ENCODE measurements around the gene CELF2. TPM values are rescaled to one million over a fixed set of nuclear protein-coding genes. Genes with fewer than 3 reads are reported as not detected.

CELF2 gene
- polyA plus RNA-seq, 1 donor from 2014 or later = 55.5 TPM

DNA sequence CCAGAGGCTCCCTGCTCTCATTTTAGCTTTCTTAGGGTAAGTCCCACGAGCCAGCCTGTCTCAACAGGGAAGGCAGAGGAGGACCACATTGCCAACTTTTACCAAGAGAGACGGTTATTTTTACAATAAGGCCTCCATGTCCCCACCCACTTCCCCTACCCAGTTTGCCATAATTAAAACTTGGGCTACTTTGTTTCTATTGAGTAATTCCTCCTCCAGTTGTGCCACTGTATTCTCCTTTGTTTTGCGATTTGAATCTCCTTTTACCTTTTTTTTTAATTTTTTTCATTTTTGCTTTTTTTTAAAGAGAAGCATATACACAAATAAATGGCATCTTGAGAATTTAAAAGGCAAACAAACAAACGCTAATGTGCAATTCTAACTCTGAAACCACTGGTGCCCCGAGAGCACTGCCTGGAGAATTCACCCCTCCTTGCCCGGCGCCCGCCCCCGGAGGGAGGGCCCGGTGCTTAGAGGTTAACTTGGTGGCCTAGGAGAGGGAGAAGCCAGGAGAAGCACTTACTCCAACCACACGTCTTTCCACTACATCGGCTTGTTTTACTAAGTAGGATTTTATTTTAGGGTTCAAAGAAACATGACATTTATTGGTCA lies 311.5 kb downstream of the CELF2 start:
- Histone ChIP-seq H3K27ac (ENCODE audit: low read length) (no peak overlapping the region), H3K36me3 (ENCODE audit: insufficient read depth, low read length) (peaks cover 11% of the 10 kb centered on the region), H4K20me1 (ENCODE audit: insufficient read depth) (no peaks in the 10 kb centered on the region), H2AFZ (ENCODE audit: low read depth, low read length) (no peak overlapping the region), H3K9me3 (ENCODE audit: low read length) (no peaks in the 10 kb centered on the region), H3K4me3 (ENCODE audit: low read length) (no peak overlapping the region), H3K9ac (ENCODE audit: low read length) (no peak overlapping the region), H3K9me2 (ENCODE audit: insufficient read depth, low read length) (no peaks in the 10 kb centered on the region), H3K4me2 (ENCODE audit: low read length) (no peak overlapping the region), H3K27me3 (ENCODE audit: insufficient read depth, low read depth, low read length) (no peaks in the 10 kb centered on the region), H3K79me2 (replicated peaks; ENCODE audit: insufficient read depth, low read length) (no peaks in the 10 kb centered on the region), H3F3A (ENCODE audit: insufficient read depth, low read length, poor library complexity, severe bottlenecking) (no peaks in the 10 kb centered on the region)
- no peak for TF ChIP-seq POLR2AphosphoS5 (IDR thresholded peaks at IDR 0.05)
- no peak for TF ChIP-seq EP300 (conservative IDR thresholded peaks at IDR 0.05; ENCODE audit: poor library complexity, severe bottlenecking)
- no peak for TF ChIP-seq EZH2 (IDR thresholded peaks at IDR 0.05; ENCODE audit: borderline replicate concordance, insufficient read depth, low read length, poor library complexity, severe bottlenecking)
- TF ChIP-seq RAD21 (conservative IDR thresholded peaks at IDR 0.05) = no peak
- TF ChIP-seq MXI1 (conservative IDR thresholded peaks at IDR 0.05; ENCODE audit: poor library complexity, severe bottlenecking) = no peak
- TF ChIP-seq, protein P1, sequence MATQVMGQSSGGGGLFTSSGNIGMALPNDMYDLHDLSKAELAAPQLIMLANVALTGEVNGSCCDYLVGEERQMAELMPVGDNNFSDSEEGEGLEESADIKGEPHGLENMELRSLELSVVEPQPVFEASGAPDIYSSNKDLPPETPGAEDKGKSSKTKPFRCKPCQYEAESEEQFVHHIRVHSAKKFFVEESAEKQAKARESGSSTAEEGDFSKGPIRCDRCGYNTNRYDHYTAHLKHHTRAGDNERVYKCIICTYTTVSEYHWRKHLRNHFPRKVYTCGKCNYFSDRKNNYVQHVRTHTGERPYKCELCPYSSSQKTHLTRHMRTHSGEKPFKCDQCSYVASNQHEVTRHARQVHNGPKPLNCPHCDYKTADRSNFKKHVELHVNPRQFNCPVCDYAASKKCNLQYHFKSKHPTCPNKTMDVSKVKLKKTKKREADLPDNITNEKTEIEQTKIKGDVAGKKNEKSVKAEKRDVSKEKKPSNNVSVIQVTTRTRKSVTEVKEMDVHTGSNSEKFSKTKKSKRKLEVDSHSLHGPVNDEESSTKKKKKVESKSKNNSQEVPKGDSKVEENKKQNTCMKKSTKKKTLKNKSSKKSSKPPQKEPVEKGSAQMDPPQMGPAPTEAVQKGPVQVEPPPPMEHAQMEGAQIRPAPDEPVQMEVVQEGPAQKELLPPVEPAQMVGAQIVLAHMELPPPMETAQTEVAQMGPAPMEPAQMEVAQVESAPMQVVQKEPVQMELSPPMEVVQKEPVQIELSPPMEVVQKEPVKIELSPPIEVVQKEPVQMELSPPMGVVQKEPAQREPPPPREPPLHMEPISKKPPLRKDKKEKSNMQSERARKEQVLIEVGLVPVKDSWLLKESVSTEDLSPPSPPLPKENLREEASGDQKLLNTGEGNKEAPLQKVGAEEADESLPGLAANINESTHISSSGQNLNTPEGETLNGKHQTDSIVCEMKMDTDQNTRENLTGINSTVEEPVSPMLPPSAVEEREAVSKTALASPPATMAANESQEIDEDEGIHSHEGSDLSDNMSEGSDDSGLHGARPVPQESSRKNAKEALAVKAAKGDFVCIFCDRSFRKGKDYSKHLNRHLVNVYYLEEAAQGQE (IDR thresholded peaks at IDR 0.05; ENCODE audit: borderline replicate concordance) = no peak
- no peak for TF ChIP-seq SMC3 (conservative IDR thresholded peaks at IDR 0.05; ENCODE audit: poor library complexity)
- TF ChIP-seq, protein P2, sequence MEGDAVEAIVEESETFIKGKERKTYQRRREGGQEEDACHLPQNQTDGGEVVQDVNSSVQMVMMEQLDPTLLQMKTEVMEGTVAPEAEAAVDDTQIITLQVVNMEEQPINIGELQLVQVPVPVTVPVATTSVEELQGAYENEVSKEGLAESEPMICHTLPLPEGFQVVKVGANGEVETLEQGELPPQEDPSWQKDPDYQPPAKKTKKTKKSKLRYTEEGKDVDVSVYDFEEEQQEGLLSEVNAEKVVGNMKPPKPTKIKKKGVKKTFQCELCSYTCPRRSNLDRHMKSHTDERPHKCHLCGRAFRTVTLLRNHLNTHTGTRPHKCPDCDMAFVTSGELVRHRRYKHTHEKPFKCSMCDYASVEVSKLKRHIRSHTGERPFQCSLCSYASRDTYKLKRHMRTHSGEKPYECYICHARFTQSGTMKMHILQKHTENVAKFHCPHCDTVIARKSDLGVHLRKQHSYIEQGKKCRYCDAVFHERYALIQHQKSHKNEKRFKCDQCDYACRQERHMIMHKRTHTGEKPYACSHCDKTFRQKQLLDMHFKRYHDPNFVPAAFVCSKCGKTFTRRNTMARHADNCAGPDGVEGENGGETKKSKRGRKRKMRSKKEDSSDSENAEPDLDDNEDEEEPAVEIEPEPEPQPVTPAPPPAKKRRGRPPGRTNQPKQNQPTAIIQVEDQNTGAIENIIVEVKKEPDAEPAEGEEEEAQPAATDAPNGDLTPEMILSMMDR (IDR thresholded peaks at IDR 0.05; ENCODE audit: poor library complexity, severe bottlenecking) = no peak
- no peak for TF ChIP-seq TAF1 (IDR thresholded peaks at IDR 0.05; ENCODE audit: low read depth)

DNA sequence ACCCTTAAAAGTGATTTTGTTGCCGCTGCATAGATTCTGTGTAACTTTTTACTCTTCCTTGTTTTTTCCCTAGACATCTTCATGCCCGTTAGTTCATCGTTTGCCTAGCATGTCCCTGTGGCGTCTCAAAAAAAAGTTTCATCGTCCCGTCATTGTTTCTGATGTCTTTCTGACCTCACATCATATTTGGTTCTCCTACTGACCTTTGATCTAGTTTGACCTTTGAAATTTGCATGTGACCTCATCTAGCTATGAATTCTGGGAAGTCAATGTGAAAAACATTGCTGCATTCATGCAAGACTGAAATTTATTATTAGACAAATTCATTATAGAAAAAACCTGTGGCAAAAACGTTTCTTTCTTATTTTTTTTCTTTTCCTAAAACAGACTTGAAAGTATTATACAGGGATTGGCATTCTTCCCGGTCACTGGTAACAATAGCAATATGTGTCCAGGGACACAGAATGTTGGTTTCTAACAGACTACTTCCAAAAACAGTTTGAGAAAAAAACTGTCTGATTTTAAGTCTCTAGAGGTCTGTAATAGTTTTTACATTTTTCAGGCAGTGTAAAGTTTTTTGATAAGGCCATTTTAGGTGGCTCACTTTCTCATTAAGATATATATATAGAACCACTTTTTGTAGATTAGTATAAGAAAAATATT lies 312.8 kb downstream of the CELF2 start:
- Histone ChIP-seq H3K4me2 (ENCODE audit: low read length) (no peak overlapping the region), H3K36me3 (ENCODE audit: insufficient read depth, low read length) (peaks cover 5% of the 10 kb centered on the region), H3K27ac (ENCODE audit: low read length) (no peak overlapping the region), H3K9me3 (ENCODE audit: low read length) (no peaks in the 10 kb centered on the region), H3K79me2 (replicated peaks; ENCODE audit: insufficient read depth, low read length) (no peaks in the 10 kb centered on the region), H3K9me2 (ENCODE audit: insufficient read depth, low read length) (no peaks in the 10 kb centered on the region), H4K20me1 (ENCODE audit: insufficient read depth) (no peaks in the 10 kb centered on the region), H3F3A (ENCODE audit: insufficient read depth, low read length, poor library complexity, severe bottlenecking) (no peaks in the 10 kb centered on the region), H2AFZ (ENCODE audit: low read depth, low read length) (no peak overlapping the region), H3K4me3 (ENCODE audit: low read length) (no peak overlapping the region), H3K9ac (ENCODE audit: low read length) (no peak overlapping the region), H3K27me3 (ENCODE audit: insufficient read depth, low read depth, low read length) (no peaks in the 10 kb centered on the region)
- TF ChIP-seq, protein P1 (IDR thresholded peaks at IDR 0.05; ENCODE audit: borderline replicate concordance) = no peak
- TF ChIP-seq, protein P2 (IDR thresholded peaks at IDR 0.05; ENCODE audit: poor library complexity, severe bottlenecking) = no peak
- TF ChIP-seq EZH2 (IDR thresholded peaks at IDR 0.05; ENCODE audit: borderline replicate concordance, insufficient read depth, low read length, poor library complexity, severe bottlenecking) (no peak), RAD21 (conservative IDR thresholded peaks at IDR 0.05) (no peak), SMC3 (conservative IDR thresholded peaks at IDR 0.05; ENCODE audit: poor library complexity) (no peak), MXI1 (conservative IDR thresholded peaks at IDR 0.05; ENCODE audit: poor library complexity, severe bottlenecking) (no peak), EP300 (conservative IDR thresholded peaks at IDR 0.05; ENCODE audit: poor library complexity, severe bottlenecking) (no peak), TAF1 (IDR thresholded peaks at IDR 0.05; ENCODE audit: low read depth) (no peak)
